HG03175 (cell line): Measurements from ENCODE around the gene DACT1.
"Not testable (repeated sequence)": the region's sequence is repeated elsewhere in the genome, so short reads cannot be mapped to it uniquely, and the experiment has no call there.

Experiments
- ATAC-seq: cut with Tn5 transposase; IDR thresholded peaks from one replicate; pipeline ENCODE4 v1.9.1; 2021; ENCODE audit warnings: mild to moderate bottlenecking, moderate library complexity; ENCODE audit not compliant: unreplicated experiment

DACT1 gene

DNA sequence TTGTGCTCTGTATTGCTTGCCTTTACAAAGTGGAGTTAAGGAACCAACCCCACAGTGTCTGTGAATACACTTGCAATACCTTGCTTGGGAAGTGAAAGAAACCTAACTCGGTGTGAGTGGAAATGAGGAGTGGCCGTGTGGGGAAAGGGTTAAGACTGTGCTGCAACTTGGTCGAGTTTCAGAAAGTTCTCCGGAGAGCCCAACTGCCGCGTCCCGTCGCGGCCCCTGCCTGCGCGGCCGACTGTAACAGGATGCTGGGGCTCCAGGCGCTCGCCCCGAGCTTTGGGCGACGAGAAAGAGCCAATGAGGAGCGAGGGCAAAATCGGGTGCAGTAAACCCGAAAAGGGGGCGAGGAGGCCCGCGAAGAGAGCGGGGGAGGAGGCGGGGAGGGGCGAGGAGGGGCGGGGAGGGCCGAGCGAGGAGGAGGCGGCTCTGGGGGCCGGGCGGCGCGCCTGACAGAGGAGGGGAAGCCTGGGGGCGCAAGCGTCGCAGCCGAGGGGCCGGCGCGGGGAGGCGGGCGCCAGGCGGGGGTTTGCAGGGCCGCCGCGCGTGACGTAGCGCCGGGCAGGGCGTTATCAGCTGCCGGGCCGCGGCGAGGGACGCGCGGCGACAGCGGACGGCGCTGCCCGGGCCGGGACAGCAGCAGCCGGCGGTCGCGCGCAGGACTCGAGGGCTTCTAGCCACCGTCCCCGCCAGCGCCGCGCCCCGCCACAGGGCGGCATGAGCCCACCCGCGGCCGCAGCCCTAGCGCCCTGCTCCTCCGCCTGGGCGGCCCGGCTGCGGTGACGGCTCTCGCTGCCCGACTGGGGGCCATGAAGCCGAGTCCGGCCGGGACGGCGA lies at the start of gene DACT1:
TSS of gene DACT1 (plus strand) at position 572 of the 840 bp plus-strand sequence. CDS start at position 813, 241 bp downstream.
- peak; percentile 48 for ATAC-seq

DNA sequence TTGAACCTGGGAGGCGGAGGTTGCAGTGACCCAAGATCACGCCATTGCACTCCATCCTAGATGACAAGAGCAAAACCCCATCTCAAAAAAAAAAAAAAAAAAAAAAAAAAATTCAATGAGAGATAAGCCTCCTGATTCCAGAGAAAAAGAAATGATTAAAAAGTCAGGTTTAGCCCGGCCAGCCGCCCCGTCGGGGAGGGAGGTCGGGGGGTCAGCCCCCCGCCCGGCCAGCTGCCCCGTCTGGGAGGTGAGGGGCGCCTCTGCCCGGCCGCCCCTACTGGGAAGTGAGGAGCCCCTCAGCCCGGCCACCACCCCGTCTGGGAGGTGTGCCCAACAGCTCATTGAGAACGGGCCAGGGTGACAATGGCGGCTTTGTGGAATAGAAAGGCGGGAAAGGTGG lies 49.4 kb upstream of the DACT1 start:
- not testable (repeated sequence) for ATAC-seq

GRCh38 chr14:58593977-58594376 lies 43.8 kb upstream of the DACT1 start:
- ATAC-seq = no peak

DNA sequence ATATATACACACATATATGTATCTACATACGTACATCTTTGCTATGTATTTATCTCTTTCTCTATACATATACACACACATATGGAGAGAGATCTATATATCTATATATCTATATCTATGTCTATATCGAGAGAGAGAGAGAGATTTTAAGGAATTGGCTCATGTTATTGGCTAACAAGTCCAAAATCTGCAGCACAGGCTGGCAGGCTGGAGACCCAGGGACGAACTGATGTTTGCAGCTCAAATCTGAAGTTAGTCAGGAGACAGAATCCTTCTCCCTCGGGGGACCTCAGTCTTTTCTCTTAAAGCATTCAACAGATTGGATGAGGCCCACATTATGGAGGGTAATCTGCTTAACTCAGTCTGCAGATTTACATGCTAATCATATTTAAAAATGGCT lies 40.7 kb upstream of the DACT1 start:
- ATAC-seq = no peak

GRCh38 chr14:58598028-58598803 lies 39.5 kb upstream of the DACT1 start:
- ATAC-seq = no peak

DNA sequence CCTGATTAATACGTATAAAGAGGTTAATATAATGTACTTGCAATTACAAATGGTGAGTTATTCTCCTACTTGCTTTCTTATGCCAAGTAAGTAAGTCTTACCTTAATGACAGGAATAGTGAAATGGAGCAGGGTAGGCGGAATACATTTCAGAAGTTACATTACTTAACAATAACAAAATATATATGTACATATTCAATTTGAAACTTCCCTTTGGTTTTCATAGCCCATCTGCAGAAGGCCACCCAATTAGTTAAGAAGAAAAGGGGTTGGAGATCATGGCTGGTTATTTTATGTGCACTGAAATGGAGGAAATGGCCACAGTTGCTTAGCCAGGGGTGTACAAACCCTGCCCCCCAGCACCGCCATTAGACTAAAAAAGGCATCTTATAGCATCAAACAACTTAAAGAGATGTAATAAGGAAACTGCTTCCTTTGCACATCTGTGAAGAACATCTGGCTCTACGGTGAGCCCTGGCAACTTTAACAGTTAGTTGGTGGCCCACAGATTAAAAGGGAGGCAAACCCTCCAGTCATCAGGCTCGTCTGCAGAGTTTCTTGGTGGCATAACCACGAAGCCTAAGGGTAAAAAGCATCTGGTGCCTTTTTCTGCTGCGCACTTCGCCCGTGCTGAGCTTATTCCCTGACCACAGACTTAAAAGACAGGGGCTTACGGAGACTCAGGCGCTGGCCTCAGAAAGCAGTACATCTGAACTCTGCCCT lies 38.8 kb upstream of the DACT1 start:
- no peak for ATAC-seq

GRCh38 chr14:58599707-58600106 lies 38.1 kb upstream of the DACT1 start:
- no peak for ATAC-seq

DNA sequence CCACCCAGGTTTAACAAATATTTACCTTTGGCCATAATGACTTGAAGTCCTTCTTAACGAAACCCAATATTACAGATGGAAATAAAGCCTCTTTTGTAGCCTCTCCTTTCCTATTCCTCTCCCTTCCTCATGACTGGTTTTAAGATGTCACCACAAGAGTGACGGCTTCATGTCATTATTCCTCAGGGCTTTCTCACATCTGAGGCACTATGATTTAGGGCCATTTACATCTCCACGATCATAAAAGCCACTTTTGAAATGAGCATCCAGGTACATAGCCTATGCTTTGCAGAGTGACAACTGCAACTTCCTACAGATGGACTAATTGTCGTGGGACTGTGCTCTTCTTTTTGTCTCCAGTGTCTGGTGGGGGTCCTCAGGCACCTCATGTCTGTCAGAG lies 32.3 kb upstream of the DACT1 start:
- no peak for ATAC-seq

DNA sequence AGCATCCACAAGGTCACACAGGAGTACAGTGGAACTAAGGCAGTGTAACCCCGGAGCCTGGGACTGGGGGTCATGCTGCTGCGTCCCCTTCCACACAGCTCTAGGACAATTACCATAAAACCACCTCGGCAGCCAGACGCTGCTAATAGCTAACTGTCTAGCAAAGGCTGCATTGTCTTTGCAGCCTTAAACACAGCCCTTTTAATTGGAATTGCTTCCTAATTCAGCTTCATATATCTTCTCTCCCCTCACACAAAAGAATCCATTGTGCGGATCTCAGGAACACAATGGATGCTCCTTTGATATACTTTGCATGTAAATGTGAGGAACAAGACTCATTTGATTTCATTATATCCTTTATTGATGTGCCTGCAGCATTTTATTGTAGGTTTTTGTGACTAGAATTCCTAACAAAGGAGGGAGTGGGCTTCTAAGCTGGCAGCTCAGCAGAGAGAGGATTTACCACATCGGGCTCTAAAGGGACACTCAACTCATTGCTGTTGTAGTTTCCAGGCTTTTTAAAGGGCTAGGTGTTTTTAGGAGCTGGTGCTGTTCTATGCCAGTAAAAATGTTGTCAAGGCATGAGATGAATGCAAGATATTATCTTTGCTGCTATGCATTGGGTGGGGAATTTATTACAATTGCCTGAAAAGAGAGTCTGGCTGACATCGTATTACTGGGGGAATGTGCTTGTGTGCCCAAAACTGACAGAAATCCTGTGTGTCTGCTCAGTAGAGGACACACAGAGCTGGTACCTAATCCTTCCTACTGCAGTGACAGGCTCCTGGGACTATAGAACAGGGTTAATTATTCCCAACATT lies 30.4 kb upstream of the DACT1 start:
- ATAC-seq = no peak

DNA sequence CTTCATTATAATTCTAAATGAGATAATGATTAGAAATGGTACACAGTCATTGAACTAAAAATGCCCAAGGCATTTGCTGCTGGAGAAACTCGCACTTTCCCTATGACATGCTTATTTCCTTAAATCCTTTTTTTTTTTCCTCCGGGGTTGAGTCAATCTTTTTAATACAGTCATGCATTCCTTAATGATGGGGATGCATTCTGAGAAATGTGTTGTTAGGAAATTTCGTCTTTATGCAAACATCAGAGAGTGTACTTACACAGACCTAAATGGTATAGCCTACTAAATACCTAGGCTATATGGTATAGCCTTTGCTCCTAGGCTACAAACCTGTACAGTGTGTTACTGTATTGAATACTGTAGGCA lies 29.8 kb upstream of the DACT1 start:
- no peak for ATAC-seq

- no peak for ATAC-seq
These were observed 20.1 kb upstream of the DACT1 start for GRCh38 chr14:58617619-58618018.

GRCh38 chr14:58620011-58620410 lies 17.8 kb upstream of the DACT1 start:
- ATAC-seq = no peak

DNA sequence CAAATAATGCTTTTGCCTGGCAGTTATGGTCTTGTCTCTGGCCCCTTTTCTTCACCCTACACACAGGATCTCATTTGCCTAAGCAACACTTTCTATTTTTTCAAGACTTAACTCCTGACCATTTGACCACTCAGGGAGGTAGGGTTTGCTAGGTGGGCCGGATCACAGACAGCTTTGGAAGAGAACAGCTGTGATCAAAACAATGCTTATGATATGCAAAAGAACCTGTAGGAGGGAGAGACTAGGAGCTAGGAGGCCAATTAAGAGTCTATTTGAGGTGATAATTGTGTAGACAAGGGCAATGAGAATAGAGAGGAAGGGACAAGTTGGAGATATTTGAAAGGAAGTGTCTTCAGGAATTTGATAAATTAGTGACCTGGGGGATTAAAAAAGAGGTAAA lies 12.3 kb upstream of the DACT1 start:
- ATAC-seq = no peak

- no peak for ATAC-seq
These were observed 11.3 kb upstream of the DACT1 start for GRCh38 chr14:58626431-58626831.

DNA sequence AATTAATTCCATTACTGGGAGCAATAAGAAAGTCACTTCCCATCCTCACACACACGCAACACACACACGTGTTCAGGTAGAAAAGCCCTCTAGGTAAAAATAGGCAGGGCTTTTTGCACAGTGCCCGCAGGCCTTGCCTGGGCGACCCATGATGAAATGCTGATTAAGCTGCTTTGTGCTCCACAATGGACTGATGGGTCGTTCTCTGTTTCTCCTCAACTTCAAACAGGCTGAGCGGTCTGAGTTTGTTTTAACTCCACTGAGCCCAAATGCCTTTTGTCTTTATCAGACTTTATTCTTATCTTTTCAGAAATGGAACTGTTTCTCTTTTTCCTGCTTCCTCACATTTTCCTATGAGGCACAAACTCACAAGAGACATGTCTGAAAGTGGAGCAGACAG lies 9.4 kb upstream of the DACT1 start:
- ATAC-seq = no peak

DNA sequence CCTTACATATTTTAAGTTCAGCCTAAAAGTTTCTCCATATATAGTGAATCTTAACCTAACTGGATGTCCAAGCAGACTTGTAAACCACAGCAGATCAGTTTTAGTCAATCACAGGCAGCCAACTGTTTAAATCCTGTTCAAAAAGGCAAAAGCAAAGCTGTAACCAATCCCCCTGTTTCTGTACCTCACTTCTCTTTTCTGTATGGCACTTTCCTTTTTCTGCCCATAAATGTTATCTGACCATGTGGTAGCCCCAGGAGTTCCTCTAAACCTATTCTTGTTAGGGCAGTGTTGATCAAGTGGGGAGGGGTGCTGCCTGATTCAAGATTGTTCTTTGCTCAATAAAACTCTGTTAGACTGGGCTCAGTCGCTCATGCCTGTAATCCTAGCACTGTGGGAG lies 8.5 kb upstream of the DACT1 start:
- no peak for ATAC-seq

DNA sequence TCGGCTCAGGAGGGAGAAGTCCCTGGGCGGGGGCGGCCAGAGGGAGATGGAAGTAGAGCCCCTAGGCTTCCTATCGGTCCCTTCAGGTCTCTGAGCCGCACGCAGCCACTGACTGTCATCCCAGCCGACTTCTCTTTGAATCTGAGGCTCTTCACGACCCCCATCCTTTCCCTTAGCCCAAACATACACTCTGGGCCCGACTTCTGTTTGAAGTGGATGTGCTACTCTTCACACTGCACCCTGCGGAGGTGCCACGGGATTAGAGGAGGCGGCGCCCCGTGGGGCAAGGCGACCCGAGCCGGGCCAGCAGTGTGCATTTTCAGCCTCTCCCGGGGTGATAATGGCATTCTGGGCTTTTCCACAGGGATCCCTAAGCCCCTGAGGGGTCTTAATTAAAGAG lies 6.0 kb upstream of the DACT1 start:
- ATAC-seq = no peak

- no peak for ATAC-seq
These were observed 3.9 kb upstream of the DACT1 start for GRCh38 chr14:58633831-58634230.

GRCh38 chr14:58634406-58635090 lies 3.2 kb upstream of the DACT1 start:
- ATAC-seq = no peak
